GM18519 (cell line): ENCODE results near the gene HBQ1.
"Not testable (repeated sequence)": the region's sequence is repeated elsewhere in the genome, so short reads cannot be mapped to it uniquely, and the experiment has no call there.

Source experiments
- ATAC-seq: cut with Tn5 transposase; IDR thresholded peaks from one replicate; pipeline ENCODE4 v1.9.1; 2021; ENCODE audit warnings: mild to moderate bottlenecking, moderate library complexity; ENCODE audit not compliant: unreplicated experiment, low FRiP score

HBQ1 gene

DNA sequence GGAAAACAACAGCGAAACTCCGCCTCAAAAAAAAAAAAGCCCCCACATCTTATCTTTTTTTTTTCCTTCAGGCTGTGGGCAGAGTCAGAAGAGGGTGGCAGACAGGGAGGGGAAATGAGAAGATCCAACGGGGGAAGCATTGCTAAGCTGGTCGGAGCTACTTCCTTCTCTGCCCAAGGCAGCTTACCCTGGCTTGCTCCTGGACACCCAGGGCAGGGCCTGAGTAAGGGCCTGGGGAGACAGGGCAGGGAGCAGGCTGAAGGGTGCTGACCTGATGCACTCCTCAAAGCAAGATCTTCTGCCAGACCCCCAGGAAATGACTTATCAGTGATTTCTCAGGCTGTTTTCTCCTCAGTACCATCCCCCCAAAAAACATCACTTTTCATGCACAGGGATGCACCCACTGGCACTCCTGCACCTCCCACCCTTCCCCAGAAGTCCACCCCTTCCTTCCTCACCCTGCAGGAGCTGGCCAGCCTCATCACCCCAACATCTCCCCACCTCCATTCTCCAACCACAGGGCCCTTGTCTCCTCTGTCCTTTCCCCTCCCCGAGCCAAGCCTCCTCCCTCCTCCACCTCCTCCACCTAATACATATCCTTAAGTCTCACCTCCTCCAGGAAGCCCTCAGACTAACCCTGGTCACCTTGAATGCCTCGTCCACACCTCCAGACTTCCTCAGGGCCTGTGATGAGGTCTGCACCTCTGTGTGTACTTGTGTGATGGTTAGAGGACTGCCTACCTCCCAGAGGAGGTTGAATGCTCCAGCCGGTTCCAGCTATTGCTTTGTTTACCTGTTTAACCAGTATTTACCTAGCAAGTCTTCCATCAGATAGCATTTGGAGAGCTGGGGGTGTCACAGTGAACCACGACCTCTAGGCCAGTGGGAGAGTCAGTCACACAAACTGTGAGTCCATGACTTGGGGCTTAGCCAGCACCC, 5.0 kb upstream of the HBQ1 start:
- ATAC-seq = no peak

DNA sequence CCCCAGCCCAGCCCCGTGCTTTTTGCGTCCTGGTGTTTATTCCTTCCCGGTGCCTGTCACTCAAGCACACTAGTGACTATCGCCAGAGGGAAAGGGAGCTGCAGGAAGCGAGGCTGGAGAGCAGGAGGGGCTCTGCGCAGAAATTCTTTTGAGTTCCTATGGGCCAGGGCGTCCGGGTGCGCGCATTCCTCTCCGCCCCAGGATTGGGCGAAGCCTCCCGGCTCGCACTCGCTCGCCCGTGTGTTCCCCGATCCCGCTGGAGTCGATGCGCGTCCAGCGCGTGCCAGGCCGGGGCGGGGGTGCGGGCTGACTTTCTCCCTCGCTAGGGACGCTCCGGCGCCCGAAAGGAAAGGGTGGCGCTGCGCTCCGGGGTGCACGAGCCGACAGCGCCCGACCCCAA, 4.3 kb upstream of the HBQ1 start:
- ATAC-seq = not testable (repeated sequence)

DNA sequence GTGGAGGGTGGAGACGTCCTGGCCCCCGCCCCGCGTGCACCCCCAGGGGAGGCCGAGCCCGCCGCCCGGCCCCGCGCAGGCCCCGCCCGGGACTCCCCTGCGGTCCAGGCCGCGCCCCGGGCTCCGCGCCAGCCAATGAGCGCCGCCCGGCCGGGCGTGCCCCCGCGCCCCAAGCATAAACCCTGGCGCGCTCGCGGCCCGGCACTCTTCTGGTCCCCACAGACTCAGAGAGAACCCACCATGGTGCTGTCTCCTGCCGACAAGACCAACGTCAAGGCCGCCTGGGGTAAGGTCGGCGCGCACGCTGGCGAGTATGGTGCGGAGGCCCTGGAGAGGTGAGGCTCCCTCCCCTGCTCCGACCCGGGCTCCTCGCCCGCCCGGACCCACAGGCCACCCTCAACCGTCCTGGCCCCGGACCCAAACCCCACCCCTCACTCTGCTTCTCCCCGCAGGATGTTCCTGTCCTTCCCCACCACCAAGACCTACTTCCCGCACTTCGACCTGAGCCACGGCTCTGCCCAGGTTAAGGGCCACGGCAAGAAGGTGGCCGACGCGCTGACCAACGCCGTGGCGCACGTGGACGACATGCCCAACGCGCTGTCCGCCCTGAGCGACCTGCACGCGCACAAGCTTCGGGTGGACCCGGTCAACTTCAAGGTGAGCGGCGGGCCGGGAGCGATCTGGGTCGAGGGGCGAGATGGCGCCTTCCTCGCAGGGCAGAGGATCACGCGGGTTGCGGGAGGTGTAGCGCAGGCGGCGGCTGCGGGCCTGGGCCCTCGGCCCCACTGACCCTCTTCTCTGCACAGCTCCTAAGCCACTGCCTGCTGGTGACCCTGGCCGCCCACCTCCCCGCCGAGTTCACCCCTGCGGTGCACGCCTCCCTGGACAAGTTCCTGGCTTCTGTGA, 3.5 kb upstream of the HBQ1 start, which contains the start of gene HBA1:
Gene HBA1, plus strand, starts transcription at position 204 of the 906 bp plus-strand sequence. Its CDS starts 37 bp downstream, at position 241.
- not testable (repeated sequence) for ATAC-seq

DNA sequence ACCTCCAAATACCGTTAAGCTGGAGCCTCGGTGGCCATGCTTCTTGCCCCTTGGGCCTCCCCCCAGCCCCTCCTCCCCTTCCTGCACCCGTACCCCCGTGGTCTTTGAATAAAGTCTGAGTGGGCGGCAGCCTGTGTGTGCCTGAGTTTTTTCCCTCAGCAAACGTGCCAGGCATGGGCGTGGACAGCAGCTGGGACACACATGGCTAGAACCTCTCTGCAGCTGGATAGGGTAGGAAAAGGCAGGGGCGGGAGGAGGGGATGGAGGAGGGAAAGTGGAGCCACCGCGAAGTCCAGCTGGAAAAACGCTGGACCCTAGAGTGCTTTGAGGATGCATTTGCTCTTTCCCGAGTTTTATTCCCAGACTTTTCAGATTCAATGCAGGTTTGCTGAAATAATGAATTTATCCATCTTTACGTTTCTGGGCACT, 2.9 kb upstream of the HBQ1 start:
- no peak for ATAC-seq

DNA sequence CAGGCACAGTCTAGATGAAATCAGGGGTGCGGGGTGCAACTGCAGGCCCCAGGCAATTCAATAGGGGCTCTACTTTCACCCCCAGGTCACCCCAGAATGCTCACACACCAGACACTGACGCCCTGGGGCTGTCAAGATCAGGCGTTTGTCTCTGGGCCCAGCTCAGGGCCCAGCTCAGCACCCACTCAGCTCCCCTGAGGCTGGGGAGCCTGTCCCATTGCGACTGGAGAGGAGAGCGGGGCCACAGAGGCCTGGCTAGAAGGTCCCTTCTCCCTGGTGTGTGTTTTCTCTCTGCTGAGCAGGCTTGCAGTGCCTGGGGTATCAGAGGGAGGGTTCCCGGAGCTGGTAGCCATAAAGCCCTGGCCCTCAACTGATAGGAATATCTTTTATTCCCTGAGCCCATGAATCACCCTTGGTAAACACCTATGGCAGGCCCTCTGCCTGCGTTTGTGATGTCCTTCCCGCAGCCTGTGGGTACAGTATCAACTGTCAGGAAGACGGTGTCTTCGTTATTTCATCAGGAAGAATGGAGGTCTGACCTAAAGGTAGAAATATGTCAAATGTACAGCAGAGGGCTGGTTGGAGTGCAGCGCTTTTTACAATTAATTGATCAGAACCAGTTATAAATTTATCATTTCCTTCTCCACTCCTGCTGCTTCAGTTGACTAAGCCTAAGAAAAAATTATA, 2.1 kb upstream of the HBQ1 start:
- ATAC-seq = no peak

DNA sequence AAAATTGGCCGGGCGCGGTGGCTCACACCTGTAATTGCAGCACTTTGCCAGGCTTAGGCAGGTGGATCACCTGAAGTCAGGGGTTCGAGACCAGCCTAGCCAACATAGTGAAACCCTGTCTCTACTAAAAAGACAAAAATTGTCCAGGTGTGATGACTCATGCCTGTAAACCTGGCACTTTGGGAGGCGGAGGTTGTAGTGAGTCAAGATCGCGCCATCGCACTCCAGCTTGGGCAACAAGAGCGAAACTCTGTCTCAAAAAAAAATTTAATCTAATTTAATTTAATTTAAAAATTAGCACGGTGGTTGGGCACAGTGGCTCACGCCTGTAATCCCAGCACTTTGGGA, 1.6 kb upstream of the HBQ1 start:
- ATAC-seq = no peak

DNA sequence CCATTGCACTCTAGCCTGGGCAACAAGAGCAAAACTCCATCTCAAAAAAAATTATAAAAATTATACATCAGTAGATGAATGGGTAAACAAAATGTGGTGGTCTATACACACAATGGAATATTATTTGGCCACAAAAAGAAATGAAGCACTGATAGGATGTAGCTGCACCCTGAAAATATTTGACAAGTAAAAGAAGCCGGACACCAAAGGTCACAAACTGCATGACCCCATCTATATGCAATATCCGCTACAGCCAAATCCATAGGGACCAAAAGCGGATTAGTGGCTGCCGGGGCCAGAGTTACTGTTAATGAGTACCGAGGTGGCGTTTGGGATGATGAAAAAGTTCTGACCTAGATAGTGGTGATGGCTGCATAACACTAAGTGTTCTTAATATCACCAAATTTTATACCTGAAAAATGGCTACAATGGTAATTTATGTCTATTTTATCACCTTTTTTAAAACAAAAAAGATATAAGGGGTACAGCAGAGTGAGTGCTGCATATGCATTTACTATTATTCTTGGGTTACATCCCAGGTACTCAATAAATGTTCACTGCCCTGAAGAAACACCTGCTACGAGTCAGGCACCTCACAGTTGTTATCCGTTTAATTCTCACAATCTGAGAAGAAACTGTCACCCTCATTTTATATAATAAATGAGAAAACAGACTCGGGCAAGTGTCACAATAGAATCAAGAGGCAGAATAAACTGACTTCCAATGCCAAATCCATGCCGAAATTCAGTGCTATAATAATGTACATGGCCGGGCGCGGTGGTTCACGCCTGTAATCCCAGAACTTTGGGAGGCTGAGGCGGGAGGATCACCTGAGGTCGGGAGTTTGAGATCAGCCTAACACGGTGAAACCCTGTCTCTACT, 807 bp upstream of the HBQ1 start:
- ATAC-seq = no peak

DNA sequence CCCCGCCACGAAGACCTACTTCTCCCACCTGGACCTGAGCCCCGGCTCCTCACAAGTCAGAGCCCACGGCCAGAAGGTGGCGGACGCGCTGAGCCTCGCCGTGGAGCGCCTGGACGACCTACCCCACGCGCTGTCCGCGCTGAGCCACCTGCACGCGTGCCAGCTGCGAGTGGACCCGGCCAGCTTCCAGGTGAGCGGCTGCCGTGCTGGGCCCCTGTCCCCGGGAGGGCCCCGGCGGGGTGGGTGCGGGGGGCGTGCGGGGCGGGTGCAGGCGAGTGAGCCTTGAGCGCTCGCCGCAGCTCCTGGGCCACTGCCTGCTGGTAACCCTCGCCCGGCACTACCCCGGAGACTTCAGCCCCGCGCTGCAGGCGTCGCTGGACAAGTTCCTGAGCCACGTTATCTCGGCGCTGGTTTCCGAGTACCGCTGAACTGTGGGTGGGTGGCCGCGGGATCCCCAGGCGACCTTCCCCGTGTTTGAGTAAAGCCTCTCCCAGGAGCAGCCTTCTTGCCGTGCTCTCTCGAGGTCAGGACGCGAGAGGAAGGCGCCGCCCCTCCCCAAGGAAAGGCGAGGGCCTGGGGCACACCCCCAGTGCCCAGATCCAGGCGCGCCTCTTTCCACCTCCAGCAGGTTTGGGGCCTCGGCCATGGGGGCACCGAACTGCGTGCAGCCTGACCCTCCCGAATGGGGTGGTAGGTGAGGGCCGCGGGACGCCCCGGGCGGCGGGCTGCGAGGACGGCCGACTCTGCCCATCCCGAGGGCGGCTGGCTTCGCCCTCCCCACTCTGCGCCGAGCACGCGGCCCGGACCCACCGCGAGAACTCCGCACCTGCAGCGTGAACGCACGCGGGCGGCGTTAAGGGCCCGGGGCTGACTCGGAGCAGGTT, 664 bp downstream of the HBQ1 start:
- no peak for ATAC-seq

DNA sequence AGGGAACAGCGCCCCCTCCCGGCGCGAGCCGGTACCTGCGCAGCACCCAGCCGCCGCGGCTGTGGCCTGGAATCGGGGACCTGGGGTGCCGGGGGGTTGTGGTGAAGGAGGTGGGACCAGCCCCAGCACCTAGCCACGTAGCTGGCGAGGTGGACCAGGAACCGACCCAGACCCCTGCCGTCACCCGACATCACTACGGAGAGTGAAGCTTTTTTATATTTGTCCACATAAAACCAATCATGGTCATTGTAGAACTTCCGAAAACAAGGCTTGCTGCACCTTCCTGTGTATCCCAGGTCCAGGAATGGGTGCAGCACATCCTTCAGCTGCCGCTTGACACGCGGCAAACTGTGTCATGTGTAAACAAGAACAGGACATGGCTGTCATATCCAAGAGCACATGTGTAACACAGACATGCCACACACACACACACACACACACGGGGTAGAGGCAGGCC, 1.3 kb downstream of the HBQ1 start:
- no peak for ATAC-seq

DNA sequence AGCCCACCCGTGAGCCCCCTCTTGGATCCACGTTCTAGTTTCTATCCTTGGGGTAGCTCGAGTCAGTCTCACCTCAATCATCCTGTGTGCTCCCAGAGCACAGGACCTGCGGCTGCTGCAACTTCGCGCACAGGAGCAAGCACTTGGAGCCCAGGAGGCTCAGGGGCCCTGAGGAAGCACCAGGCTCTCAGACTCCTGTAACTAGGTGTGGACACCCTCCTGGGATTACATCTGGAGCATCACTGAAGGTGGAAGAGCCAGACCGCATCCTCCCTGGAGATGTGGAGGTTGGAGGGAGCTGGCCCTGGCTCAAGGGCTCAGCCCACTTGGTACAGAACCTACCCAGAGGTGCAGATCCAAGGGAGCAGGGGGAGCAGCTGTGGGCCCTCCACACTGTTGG, 2.7 kb downstream of the HBQ1 start:
- ATAC-seq = no peak

DNA sequence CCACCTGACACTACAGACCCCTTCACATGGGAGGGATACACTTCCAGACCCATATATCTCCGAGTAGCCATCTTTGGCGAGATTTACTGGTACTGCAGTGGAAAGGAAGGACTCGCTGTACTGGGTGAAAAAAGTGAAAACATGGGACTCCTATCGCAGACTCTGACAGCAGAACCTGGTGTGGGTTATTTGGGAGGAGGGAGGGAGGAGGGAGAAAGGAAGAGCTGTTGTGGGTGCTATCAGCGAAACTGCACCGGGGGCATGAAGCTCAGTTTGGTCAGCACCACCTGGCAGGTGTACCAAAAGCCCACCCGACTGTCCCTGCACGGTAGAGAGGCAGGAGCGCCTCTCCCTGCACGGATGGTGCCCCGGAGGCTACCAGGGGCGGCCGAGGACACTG, 5.0 kb downstream of the HBQ1 start:
- no peak for ATAC-seq

DNA sequence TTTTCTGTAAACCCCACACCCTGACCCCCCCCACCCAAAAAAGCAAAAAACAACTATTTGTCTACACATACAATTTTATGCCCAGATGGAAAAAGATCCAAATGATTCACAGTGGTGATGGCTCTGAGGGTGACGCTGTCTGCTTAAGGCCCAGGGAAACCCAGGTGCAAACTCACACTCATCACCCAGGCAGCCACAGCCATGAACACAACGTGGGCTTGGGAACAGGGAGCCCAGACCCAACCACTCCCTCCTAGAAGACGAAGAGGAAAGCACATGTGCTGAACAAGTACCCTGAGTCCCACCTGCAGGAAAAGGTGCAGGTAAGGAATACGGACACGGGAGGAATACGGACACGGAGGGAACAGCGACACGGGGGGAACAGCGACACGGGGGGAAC, 5.4 kb downstream of the HBQ1 start:
- ATAC-seq = no peak

DNA sequence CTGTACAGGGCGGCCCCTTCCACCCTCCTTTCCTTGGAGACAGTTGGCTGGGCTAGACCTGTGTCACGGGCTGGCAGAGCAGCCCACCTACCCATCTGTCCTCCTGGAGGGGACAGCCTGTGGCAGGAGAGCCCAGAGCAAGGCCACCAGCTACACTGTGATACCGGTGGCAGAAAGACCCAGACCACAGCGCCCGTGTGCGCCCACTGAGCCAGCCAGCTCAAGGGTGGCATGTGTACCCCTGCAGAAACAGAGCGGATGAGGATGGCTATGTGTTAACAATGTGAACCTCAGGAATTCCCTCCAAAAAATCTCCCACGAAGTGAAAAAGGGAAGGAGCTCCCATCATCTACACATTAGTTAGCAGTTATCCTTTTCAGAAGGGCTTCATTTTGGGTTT, 7.1 kb downstream of the HBQ1 start:
- no peak for ATAC-seq

DNA sequence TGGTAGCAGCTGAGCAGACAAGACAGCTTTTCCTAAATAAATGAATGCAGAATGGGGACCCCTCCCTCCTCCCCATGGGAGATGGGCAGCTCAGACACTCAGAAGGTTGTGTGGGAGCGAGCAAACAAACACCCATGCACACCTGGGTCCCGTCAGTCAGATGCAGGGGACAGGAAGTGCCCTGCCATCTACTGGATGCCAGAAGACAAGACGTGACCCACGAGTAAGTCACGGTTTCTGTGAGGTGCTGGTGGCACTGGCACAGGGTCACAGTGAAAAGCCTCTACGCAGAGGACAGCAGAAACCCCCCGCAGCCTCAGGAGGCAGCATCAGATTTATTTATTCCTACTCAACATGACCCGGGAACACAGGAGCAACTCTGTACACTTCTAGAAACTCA, 8.4 kb downstream of the HBQ1 start:
- no peak for ATAC-seq

DNA sequence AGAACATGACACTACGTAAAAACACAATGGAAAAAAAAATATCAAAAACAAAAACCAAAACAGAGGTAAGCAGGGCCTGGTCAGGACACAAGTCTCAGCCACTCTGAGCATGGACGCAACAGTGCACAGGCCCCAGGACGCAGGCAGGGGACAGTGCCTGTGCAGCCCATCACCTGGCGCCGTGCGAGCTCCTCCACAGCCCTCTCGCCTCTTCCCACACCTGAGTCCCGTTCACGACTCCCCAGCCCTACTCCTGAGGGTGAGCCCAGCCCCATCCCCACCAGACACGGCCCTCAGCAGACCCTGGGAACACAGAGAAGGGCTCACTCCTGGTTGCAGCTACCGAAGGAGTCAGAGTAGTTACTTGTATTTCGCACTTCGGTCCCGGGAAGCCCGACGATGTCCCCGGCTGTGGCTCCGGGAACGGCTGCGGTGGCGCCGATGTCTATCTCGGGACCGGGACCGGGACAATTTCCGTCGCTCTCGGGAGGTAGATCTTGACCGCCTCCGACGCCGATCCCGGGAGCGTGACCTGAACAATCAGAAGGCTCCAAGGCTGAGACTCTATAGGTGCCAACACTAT, 9.4 kb downstream of the HBQ1 start:
- ATAC-seq = no peak

DNA sequence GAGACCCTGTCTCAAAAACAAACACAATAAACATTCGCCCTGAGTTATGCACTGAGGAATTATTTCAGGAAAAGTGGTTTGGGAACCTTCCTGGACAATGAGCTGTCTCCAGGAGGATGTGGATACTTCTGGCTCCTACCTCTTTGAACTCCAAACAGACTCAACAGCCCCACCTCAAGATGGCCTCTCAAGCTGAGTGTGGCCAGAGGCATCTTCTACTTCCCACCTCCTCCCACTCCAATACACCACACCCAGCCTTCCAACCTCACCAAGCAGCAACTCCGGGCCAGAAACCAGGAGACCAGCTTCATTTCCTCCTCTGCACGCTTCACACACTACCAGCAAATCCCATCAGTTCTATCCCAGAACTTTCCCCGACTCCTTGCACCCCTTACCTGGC, 11.6 kb downstream of the HBQ1 start:
- no peak for ATAC-seq

DNA sequence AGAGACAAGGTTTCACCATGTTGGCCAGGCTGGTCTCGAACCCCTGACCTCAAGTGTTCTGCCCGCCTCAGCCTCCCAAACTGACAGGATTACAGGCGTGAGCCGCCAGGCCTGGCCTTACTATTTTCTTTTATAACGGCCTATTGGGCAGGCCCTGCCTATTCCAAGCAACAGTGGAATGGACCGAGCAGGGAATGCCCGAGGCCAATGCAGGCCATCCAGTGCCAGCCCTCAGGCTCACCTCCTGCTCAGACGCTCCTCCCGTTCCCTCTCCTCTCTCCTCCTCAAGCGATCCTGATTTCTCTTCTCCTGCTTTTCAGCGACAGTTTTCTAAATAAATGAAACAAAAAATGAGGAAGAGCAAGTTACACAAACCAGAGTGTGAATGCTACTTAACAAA, 12.4 kb downstream of the HBQ1 start:
- no peak for ATAC-seq

DNA sequence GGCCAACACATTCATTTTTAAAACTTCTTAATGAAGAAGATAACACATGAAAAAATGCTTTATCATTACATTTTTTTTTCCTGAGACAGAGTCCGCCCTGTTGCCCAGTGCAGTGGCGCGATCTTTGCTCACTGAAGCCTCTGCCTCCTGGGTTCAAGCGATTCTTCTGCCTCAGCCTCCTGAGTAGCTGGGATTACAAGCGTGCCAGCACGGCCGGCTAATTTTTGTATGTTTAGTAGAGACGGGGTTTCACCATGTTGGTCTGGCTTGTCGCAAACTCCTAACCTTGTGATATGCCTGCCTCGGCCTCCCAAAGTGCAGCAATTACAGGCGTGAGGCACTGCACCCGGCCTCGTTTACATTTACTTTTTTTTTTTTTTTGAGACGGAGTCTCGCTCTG, 13.2 kb downstream of the HBQ1 start:
- ATAC-seq = no peak
